Stimulated activated CD4-positive, alpha-beta T cell treated with anti-CD3 and anti-CD28 coated beads, Interleukin-2, amount 100 ng/mL, for 24 hours (primary cell): ENCODE measurements around the gene SNCG.
A peak's percentile ranks its signal among the peaks of the same experiment; 100 is the strongest.
"Not testable (repeated sequence)": the region's sequence is repeated elsewhere in the genome, so short reads cannot be mapped to it uniquely, and the experiment has no call there.

Source experiments
- DNase-seq, 2 donors: peaks; one replicate each; pipeline ENCODE4 v3.0.0-alpha.2; 2020

SNCG gene

GRCh38 chr10:86945361-86946212, 12.8 kb upstream of the SNCG start:
- peak in 1 of 2 donors; percentile 13 for DNase-seq

GRCh38 chr10:86946213-86947155, 11.9 kb upstream of the SNCG start:
- peak in 1 of 2 donors; percentile 11 for DNase-seq

GRCh38 chr10:86947806-86948205, 10.6 kb upstream of the SNCG start:
- not testable (repeated sequence) for DNase-seq

GRCh38 chr10:86950349-86950748, 8.1 kb upstream of the SNCG start:
- no peak for DNase-seq

- DNase-seq: no peak
Observed at GRCh38 chr10:86951184-86951761, 7.1 kb upstream of the SNCG start.

- no peak for DNase-seq
Observed at GRCh38 chr10:86952106-86952505, 6.3 kb upstream of the SNCG start.

- not testable (repeated sequence) for DNase-seq
Observed at GRCh38 chr10:86952697-86953096, 5.7 kb upstream of the SNCG start.

GRCh38 chr10:86953747-86954680, 4.4 kb upstream of the SNCG start:
- no peak for DNase-seq

GRCh38 chr10:86954681-86955500, 3.5 kb upstream of the SNCG start:
- DNase-seq: no peak

GRCh38 chr10:86955501-86956194, 2.8 kb upstream of the SNCG start:
- DNase-seq: no peak

- DNase-seq: no peak
Observed at GRCh38 chr10:86956195-86956847, 2.1 kb upstream of the SNCG start.

- no peak for DNase-seq
Observed at GRCh38 chr10:86956848-86957448, 1.5 kb upstream of the SNCG start.

GRCh38 chr10:86957471-86958115, 806 bp upstream of the SNCG start, which contains the start of gene MMRN2:
TSS of gene MMRN2 (minus strand) at chr10:86957615. CDS start at chr10:86957541, 74 bp downstream.
- DNase-seq: no peak

- DNase-seq: no peak
Observed at GRCh38 chr10:86958901-86959736, 720 bp downstream of the SNCG start.

GRCh38 chr10:86959737-86960002, 1.3 kb downstream of the SNCG start:
- DNase-seq: no peak

- DNase-seq: peak in 1 of 2 donors; percentile 44
Observed at GRCh38 chr10:86960003-86960862, 1.8 kb downstream of the SNCG start.

GRCh38 chr10:86960863-86961434, 2.5 kb downstream of the SNCG start:
- no peak for DNase-seq
